Stimulated activated CD4-positive, alpha-beta T cell treated with anti-CD3 and anti-CD28 coated beads, Interleukin-15, amount 100 ng/mL, for 48 hours (primary cell): ENCODE results near the gene SMARCA4.
A peak's percentile ranks its signal among the peaks of the same experiment; 100 is the strongest.

Experiments used
- DNase-seq, 2 donors: peaks; one replicate each; pipeline ENCODE4 v3.0.0-alpha.2; 2020; ENCODE audit warnings: low read depth in 2 of 2

SMARCA4 gene

DNA sequence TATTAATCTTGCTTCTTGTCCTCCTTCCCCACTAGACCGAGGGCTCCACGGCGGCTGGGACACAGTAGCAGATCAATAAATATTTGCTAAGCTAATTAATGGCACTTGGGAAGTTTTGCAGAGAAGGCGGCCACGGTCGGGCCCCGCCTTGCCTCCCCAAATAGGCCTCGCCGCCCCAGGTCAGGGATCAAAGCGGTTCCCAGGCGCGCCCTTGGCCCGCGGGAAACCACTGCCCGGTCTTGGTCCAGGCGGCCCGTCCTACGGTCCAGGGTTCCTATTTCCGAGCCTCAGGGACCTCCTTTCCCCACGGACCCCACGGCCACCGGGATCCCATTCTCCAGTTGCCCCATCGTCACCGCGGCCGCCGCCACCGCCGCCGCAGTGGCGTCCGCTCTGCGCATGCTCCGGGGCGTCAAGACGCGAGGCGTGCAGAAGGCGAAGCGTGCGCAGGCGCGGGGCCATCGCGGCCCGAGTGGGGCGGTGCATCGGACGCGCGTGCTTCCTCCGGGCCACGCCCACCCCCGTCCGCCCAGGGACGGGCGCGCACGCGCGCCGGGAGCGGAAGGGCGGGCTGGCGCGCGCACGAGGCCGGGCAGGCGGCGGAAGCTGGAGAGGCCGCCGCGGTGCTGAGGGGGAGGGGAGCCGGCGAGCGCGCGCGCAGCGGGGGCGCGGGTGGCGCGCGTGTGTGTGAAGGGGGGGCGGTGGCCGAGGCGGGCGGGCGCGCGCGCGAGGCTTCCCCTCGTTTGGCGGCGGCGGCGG, at the start of gene SMARCA4:
Gene SMARCA4 (plus strand): TSS at position 717 of the 759 bp plus-strand sequence. CDS start 23,122 bp downstream, outside the sequence.
- peak; percentile 95 to 97 for DNase-seq

DNA sequence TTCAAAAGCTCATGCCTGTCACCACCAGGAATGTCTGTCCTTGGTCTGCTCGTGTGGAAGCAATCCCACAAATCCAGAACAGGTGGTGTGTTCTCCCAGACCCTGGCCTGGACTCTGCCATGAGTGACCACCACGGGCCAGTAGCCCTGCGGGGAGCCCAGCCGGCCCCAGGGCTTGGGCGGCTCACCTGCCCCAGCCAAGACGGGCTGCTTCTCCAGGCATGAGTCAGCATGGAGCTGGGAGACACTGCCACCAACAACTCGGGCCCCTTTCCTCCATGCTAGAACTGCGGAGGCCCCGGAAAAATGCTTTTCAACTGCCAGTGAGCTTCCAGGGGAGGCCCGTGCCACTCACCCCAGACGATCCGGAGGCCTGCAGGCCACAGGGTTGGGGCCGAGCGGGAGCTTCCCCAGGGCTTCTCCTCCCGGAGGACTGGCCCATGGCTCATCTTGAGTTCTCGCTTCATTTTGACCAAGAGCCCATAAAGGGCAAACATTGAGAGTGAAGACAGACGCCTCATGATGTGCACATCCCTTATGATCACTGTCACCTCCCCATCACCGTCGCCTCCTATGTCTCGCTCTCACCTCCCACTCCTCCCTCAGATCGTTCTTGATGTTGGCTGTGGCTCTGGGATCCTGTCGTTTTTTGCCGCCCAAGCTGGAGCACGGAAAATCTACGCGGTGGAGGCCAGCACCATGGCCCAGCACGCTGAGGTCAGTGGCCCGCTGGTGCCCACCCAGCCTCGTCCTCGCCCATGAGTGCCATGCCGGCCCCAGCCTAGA, 49.1 kb upstream of the SMARCA4 start:
- DNase-seq, result no peak

- DNase-seq, result no peak
Observed at GRCh38 chr19:10912619-10913018, 48.2 kb upstream of the SMARCA4 start.

DNA sequence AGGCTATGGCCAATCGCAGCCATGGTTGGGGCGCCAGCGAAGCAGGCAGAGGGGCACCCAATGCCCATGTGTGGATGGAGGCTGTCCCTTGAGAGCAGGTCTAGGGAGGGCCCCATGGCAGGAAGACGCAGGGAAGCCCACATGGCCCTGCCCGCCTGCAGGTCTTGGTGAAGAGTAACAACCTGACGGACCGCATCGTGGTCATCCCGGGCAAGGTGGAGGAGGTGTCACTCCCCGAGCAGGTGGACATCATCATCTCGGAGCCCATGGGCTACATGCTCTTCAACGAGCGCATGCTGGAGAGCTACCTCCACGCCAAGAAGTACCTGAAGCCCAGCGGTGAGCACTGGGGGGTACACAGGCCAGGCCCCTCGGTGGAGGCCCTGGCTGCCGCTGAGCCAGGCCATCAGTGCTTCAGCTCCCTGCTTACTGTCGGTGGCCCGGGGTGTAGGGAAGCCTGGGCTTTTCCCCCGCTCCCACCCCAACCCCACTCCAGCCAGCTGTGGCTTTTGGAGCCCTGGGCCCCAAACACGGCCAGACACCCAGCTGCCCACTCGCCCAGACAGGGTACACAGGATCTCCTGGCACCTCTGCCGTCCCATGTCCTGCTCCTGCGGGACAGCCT, 47.0 kb upstream of the SMARCA4 start:
- no peak for DNase-seq

DNA sequence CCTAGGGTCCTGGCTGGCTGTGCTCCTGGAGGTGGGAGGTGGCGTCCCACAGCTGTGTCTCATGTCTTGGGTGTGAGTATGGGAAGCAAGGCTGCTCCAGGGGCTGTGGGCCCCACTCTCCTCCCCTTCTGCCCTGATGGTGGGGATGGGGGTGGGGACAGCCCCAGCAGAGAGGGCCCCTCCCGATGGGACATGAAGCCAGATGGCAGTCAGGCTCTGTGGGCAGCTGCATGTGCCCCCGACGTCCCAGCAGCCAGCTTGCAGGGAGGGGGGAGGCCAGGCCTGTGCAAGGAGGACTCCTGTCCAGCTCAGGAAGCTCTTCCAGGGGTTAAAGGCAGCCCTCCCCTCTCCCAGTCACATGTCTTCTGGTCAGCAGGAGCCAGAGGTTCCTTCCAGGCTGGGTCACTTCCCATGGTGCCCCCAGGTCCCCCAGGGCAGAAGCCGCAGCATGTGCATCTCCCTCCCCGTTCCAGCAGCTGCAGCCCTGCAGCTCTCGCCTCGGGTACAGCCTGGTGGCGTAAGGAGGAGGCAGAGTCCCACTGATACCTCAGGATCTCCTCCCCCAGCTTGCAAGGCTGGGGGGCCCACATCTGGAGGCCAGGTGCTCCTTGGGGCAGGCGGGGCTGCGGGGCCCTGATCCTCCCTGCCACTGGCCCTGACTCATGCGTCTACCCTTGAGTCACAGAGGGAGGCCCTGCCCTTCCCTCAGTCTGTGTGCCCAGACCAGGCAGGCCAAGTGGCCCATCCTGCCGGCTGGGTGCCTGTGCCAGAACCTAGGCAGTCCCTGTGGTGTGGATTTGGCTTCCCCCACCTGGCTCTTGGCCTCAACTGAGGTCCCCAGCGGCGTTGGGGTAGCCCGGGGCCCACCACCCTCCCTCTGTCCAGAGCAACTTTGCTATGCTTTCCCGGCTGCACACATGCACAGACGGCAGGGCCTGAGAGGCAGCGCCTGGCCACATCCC, 45.4 kb upstream of the SMARCA4 start:
- no peak for DNase-seq

DNA sequence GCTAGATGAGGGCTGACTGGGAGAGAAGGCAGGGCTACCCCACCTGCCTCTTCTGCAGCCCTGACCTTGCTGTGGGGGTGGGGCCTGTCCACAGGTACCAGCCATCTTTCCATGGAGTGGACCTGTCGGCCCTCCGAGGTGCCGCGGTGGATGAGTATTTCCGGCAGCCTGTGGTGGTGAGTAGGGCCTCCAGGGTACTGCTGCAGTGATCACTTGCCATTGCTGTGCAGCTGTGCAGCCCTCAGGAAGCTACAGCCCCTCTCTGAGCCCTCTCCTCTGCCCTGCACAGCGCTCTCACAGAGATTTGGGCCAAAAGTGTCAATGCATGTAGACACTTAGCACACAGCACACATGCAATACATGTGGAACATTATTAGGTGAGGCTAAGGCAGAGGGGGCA, 44.2 kb upstream of the SMARCA4 start:
- no peak for DNase-seq

DNA sequence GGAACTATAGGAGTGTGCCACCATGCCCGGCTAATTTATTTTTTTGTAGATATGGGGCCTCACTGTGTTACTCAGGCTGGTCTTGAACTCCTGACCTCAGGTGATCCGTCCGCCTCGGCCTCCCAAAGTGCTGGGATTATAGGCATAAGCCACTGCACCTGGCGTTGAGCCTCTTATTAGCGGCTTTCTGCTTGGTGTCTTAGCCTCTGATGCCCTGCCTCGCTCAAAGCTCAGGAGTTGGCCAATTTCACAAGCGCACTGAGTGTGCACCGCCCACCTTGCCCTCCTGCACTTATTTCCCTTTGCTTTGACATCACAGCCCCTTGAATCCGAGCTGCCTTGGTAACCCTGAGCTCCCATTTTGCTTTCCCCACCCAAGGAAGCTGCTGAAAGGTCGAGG, 42.5 kb upstream of the SMARCA4 start:
- DNase-seq, result no peak

DNA sequence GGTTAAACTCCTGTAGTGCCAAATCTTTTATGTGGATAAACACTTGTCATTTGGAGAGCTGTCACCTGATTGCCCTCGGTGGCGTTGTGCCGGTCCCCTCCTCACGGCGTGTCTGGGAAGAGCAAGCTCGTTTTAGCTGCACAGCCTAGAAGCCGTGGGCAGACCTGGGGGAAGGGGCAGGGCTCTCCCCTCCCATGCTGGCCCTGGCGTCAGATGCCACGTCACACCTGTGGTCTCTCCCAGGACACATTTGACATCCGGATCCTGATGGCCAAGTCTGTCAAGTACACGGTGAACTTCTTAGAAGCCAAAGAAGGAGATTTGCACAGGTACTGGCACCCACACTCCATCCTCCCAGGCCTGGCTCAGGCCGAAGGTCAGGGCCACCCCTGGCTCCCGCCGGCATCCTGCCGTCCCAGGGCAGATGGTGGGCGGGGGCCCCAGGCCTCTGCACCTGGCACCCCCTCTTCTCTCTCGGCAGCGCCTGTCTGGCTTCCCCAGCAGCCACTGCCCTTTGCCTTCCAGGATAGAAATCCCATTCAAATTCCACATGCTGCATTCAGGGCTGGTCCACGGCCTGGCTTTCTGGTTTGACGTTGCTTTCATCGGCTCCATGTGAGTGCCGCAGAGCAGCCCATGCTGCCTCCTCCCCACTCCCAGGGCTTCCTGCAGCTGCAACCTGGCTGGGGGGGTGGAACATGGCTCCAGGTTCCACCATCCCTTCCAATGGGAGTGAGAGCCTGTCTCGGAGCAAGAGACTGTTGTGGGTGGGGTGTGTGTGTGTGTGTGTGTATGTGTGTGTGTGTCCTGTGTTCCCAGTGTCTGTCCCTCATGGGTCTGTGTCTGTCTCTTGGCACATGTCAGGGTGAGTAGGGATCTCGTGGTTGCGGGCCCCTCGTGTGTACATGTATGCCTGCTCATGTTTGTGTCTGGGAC, 41.2 kb upstream of the SMARCA4 start:
- DNase-seq, result no peak

DNA sequence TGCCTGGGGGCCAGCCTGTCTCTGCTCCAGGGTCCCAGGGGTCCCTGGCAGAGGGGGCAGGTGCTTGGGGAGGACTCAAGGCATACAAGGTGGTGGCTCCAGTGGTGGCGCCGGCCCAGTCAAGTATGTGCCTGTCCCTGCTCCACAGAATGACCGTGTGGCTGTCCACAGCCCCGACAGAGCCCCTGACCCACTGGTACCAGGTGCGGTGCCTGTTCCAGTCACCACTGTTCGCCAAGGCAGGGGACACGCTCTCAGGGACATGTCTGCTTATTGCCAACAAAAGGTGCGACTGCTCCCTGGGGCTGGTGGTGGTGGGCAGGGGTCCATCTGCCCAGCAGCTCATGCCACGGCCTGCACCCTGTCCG, 40.6 kb upstream of the SMARCA4 start:
- no peak for DNase-seq

GRCh38 chr19:10920781-10921180, 40.0 kb upstream of the SMARCA4 start:
- no peak for DNase-seq

GRCh38 chr19:10921199-10921909, 39.5 kb upstream of the SMARCA4 start:
- DNase-seq, result no peak

DNA sequence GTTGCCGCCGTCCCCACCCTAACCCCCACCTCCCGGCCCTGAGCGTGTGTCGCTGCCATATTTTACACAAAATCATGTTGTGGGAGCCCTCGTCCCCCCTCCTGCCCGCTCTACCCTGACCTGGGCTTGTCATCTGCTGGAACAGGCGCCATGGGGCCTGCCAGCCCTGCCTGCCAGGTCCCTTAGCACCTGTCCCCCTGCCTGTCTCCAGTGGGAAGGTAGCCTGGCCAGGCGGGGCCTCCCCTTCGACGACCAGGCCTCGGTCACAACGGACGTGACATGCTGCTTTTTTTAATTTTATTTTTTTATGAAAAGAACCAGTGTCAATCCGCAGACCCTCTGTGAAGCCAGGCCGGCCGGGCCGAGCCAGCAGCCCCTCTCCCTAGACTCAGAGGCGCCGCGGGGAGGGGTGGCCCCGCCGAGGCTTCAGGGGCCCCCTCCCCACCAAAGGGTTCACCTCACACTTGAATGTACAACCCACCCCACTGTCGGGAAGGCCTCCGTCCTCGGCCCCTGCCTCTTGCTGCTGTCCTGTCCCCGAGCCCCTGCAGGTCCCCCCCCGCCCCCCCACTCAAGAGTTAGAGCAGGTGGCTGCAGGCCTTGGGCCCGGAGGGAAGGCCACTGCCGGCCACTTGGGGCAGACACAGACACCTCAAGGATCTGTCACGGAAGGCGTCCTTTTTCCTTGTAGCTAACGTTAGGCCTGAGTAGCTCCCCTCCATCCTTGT, 38.8 kb upstream of the SMARCA4 start:
- no peak for DNase-seq

DNA sequence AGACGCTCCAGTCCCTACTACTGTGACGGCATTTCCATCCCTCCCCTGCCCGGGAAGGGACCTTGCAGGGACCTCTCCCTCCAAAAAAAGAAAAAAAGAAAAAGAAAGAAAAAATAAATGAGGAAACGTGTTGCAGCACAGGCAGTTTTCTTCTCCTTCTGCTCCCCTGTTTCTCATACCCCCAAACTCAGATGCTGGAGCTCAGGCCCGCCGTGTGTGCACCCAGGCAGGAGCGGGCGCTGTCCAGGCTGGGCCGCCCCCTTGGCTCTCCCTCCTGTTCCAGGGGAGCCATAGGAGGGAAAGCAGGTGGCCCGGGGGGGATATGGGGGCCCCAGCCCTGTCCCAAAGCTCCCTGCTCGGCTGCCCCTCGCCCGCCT, 38.2 kb upstream of the SMARCA4 start:
- DNase-seq, result no peak

GRCh38 chr19:10923260-10924112, 37.3 kb upstream of the SMARCA4 start:
- DNase-seq, result no peak

- DNase-seq, result no peak
Observed at GRCh38 chr19:10924597-10924996, 36.2 kb upstream of the SMARCA4 start.

DNA sequence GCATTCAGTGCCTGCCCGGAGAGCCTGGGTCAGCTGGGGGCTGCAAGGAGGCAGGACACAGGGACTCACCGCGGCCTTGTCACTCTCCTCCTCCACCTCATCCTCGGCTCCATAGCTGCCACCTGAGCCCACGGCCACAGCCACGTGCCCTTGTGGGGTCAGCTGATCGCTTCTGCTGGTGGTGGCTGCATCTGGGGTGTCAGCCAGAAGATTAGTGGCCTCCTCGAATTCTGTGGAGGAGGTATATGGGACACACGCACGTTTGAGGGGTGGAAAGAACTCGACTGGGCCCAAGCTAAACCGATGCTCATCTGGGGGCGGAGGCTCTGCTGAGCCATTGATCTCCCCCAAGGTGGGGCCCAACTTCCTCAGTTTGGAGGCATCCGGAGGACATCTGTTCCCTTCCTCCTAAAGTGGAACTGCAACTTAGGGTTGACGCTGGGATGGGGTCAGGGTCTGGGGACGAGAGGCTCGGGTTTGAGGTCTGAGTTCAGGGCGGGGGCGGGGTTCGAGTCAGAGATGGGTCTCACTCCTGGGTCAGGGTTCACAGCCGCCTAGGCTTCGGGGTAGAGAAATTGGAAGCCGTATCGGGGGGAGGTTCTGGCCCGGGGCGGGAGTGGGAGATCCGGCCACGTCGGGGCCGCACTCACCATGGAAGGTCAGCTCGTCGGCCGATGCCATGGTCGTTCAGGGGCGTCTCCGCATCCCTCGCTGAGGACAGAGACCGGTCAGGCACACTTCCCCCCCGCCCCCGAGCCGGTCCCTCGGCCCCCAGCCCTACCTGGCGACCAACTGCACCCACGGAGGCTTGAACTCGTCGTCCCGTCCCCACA, 32.9 kb upstream of the SMARCA4 start:
- DNase-seq, result no peak
